ENCODE measurements around the gene GRK5.

GRK5 gene

DNA sequence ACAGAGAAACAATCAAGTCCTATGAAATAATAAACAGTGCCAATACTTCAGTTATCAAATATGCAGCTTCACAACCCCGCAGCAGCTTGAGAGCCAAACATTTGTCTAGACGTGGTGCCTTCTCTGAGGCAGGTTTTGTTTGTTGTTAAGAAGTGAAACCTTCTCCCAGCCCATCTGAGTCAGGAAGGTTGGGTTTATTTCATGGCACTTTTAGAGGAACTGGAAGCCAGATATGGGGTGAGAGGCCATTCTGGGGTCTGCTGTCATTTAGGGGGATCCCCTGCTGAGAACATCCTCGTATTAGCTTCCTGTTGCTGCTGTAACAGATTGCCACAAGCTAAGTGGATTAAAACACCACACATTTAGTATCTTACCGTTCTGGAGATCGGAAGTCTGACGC is 113.6 kb downstream of the GRK5 start:
- DNase-seq, result no peak

DNA sequence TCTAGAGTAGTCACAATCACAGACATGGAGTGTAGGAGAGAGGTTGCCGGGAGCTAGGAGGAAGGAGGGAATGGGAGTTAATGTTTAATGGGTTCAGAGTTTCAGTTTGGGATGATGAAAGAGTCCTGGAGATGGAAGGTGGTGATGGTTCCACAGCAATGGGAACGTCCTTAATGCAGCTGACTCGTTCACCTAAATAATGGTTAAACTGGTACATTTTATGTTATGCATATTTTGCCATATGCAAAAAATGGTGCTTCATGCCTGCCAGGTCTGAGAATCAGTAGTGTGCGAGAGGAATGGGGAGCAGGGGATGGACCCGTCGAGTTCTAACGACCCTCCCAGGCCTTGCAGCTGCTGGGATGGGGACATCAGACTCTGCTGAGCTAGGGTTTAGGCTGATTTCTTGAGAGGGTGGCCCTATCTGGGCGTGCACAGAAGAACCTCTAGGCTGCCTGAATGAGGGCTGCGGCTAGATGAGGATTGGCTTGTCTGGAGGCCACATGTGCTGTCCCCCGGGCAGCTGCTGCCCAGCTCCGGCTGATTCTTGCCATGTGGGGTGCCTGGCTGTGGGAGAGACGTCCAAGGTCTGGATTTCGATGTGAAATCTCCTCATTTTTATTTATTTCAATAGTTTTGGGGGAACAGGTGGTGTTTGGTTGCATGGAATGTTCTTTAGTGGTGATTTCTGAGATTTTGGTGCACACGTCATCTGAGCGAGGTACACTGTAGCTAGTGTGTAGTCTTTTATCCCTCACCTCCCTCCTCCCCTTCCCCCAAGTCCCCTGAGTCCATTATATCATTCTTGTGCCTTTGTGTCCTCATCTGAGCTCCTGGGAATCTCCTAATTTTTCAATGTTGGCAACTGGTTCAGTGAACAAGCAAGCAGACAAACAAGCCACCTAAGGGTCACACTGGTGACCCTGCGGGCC is 116.0 kb downstream of the GRK5 start:
- DNase-seq, result no peak

DNA sequence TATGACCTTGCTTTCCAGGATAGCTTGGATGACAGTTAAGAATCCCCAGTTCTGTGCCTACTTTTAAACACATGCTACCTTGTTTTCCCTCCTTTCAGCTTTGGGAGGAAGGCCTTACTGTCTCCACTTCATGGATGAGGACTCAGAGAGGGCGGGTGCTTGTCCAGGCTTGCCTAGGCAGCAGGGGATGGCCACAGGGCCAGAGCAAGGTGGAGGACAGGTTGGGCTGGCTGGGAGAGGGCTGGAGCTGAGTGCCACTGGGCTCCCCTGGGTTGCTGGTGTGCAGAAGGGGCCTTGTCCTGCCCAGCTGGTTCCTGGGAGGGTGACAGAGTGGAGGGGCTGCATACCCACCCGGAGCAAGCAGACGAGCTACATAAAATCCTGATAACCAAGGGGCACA is 117.8 kb downstream of the GRK5 start:
- no peak for DNase-seq

DNA sequence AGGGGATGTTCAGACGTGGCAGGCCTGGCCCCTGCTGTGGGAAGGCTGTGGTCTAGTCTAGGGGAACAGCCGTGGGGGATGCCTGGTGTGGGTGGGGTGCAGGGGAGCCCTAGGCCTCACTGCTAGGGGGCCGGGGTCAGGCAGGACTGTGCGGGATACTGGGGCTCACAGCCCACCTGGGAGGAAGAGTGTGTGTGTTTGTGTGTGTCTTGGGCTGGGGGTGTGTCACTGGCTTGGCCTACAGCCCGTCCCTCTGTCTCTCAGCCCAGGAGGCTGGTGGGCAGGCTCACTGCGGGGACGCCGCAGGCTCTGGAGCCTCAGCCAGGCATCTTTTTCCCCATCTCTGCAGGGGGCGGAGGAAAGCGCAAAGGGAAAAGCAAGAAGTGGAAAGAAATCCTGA is 118.8 kb downstream of the GRK5 start:
- DNase-seq, result no peak

DNA sequence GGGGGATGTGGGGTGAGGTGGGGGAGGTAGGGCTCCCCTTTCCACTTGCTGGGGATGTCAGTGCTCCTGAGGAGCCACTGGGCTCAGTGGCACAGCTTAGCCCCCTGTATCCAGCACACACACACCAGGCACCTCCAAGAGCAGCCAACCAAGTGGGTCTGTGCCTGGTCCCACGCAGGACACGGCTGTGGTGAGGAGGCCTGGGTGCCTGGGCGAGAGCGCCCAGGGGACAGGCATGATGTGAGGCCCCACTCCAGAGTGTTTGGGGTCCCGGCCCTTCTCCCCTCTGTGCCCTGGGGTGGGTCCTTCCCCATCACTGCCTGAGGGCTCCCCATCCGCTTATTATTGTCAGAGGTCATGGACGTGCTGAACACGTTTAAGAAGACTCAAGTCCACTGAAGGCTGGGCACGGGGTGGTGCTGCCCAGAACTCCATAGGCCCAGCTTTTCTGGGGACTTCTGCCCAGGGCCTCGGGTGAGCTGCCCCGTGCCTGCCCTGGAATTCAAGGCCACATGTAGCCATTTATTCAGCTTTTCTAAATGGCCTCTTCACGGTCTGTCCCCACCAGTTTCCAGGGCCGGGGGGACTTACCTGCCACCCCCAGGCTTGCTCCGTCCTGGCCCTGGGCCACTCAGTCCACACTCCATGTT is 119.8 kb downstream of the GRK5 start:
- DNase-seq, result no peak

DNA sequence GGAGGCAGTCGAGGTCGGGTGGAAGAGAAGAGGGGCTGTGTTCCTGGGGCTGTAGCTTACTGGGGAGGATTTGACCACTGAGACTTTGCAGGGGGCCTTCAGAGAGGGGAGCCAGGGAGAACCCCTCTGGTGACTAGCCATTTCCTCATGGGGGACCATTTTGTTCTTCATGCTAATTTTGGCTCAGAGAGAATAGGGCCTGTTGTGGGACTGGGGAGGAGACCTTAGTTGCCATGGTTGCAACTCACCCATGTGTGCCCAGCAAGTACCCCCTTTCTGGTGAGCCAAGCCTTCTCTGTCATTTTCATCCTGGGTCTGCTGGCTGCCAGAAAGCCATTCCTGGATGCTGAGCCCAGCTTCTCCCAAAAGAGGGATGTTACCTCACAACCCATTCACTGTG is 120.9 kb downstream of the GRK5 start:
- no peak for DNase-seq

DNA sequence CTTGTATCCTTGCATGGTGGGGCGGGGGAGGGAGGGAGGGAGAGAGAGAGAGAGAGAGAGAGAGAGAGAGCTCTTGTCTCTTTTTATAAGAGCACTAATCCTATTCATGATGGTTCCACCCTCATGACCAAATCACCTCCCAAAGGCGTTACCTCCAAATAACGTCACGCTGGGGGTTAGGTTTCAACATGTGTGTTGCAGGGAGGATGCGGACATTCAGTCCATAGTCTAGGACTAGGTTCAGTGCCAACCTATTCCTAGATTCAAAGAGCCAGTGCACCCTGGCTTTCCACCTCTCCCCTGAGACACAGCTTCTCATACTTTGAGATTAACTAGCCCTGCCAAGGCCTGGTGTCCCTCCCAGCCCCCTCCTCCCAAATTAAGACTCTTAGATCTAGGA is 123.0 kb downstream of the GRK5 start:
- no peak for DNase-seq

DNA sequence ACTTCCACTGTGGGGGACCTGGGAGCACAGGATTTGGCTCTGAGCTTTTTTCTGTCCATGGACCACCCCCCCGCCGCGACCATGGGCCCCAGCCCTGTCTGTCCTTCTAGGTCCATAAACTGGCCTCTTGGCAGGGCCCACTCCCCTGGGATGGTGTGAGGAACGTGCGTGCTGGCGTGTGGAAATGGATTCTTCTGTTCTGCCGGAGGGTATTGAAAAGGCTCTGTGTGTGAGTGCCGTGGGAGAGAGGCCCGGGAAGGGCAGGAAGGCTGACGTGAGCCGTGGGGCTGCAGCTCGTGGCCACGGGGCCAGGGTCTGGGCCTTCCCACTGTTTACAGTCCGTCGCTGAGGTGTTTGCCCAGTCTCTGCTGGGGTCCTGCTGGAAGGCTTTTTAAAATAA is 123.7 kb downstream of the GRK5 start:
- DNase-seq, result no peak

DNA sequence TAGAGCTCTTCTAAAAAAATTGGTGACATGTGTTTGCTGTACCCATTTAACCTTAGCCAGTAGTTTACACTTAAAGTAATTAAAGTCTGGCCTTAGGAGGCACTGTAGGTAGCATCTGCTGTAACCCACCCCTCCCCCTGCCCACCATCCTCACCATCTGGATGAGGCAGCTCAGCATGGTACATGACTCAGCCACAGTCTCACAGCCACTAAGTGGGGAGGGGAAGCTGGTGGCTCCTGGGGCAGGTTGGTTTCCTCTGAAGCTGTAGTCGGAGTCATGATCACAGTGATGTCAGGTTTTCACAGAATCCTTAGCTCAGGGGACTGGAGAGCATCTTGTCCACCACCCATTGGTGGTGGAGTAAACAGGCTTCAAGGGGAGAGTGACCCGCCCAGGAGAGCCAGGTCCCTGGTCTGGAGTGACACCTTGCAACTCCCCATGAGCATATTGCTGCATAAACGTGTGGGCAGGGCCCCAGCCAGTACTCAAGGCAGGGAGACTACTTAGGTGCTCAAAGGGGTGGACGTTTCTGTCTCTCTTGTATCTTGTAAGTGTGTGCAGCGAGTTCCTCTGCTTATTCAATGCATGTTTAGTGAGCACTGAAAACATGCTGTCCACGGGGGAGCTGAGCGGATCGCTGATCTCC is 125.9 kb downstream of the GRK5 start:
- peak; percentile 58 for DNase-seq

DNA sequence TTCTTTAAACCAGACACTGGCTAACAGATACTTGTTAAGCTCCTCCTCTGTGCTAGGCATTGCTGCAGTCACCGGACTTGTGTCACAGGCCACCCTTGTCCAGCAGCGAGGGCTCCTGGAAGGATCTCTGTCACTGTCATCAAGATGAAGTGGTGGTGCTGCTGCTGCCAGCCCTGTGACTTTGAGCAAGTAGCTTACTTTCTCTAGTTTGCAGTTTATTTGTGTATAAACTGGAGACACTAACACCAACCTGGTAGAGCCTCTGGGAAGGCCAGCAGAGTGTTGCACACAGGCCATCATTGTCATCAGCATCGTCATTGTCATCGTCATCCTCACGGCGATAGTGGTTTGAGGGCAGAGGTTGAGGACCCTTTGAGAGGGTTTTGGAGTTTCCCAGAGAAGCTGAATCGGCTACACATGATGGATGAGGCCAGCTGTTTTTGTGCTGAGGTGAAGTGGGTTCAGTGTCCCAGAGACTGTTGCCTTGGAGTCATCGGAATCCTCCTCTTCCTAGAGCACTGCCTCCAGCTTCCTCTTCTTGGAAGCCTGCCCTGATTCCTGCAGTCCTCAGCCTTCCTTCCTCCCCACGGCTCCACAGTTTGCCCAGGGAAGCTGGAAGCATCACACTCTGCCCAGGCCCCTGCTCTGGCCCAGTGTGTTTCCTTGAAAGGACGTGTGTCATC is 128.4 kb downstream of the GRK5 start:
- DNase-seq, result no peak

DNA sequence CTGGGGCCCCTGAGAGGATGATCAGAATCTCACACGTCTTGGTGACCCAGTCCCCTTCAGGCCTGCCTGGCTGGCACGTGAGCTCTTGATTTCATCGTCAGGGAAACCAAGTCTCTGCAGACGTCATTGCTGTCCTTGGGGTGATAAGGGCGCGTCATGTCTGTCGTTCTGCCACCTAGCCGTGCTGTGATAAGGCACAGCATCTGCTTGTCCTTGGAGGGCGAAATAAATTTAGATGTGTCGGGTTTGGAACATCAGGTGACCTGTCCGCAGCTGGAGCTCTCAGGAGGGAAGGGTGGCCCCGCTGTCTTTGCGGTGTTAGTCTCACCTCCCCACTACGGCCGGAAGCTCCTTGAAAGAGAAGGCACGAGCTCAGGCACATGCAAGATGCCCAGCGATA is 129.2 kb downstream of the GRK5 start:
- DNase-seq, result no peak

DNA sequence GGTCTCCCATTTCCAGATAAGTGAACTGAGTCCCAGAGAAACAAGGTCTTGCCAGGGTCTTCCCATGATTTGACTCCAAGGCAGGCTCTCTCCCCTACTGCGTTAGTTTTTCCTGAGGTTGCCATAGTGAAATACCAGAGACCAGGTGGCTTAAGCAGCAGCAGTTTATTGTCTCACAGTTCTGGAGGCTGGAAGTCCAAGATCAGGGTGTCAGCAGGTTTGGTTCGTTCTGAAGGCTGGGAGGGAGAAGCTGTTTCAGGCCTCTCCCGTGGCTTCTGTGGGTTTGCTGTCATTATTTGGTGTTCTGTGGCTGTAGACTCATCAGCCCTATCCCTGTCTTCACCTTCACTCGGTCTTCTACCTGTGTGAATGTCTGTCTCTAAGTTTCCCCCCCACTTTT is 129.9 kb downstream of the GRK5 start:
- no peak for DNase-seq

DNA sequence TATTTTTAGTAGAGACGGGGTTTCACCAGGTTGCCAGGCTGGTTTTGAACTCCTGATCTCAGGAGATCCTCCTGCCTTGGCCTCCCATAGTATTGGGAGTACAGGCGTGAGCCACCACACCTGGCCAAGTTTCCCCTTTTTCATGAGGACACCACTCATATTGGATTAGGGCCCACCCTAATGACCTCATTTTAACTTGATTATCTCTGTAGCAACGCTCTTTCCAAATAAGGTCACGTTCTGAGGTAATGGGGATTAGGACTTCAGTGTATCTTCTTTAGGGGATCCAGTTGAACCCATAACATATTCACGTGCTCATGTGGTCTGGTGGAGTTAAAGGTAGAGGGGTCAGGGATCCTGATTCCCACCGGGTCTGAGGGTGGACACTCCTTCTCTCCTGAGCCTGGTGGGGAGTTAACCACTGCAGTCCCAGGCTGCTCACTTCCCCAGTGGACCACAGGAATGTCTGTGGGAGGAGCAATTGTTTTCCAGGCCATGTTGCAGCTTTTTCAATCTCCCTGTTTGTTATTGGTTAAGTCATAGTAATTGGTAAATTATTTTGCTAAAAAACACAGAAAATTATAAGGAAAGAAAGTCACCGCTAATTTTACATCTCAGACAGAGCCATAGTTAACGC is 130.5 kb downstream of the GRK5 start:
- no peak for DNase-seq

DNA sequence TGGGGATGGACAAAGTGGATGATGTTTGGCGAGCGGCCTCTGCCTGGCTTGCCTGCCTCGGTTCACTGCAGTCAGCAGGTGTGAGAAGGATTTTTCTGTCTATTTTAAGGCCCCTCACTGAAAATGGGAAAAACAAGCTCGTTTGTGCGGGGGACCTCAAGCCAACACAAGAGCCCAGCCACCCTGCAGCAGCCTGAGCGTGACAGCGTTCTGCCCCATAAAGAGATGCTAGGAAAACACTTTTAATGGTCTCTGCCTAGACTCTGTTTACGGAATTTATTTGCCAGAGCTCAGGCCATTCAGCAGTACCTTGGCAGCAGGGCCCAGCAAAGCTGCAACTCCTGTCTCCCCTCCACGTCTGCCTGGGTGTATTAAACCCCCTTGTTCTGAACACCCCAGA is 131.7 kb downstream of the GRK5 start:
- no peak for DNase-seq

DNA sequence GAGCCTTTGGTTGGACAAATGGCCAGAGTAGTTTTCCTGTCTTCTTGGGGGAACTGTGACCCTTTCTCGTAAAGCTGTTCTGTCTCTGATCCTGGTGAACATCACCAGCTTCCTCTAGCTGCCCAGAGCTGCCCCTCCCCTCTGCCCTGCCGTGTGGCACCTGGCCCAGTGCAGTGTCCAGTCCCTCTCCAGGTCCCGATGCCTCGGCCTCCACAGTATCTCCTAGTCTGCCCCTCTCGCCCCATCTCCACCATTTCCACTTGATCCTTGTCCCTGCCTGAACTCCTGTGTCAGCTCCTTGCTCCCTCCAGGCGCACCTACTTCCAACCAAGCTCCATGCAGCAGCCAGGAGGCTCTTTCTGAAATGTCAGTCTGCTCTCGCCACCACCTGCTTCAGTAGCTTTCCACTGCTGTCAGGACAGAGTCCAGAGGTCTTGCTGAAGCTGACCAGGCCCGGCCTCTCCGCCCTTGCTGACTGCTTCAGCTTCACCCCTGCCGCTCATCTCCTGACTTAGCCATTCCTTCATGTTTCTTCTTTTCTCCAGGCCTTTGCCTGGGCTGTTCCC is 133.6 kb downstream of the GRK5 start:
- DNase-seq, result no peak

DNA sequence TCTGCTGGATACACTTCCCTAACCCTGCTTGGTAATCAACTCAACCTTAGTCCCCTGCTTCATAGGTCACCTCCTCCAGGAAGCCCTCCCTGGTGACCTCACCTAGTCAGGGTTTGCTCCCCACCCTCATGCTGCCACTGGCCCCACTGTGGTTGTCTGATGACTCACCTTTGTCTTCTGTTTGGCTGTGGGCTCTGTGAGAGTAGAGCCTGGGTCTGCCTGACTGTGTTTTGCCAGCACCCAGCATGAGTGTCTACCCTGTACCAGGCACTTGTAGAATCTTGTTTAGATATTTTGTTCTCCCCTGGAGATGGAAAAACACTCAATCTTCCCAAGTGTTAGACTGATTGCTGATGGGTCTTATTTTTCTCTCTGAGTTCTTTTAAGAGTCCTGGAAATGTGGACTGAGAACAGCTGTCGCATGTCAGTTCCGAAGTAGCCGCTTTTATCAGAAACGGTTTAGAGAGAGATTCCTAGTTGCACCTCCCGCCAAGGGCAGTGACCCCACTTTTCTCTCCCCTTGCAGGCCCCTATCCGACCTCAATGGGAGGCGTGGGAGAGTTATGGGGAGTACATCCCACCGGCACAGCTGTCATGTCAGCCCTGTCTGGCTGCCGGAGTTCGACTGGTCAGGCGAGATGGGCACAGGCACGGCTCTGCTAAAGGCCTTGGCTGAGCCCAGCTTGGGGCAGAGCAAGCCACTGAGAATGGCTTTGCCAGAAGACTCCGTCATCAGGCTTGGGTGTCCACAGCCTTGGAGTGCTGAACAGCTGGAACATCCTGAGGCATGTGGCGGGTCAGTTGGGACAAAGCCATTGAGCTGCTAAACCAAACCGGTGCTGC is 134.3 kb downstream of the GRK5 start:
- peak; percentile 34 to 37 for DNase-seq

DNA sequence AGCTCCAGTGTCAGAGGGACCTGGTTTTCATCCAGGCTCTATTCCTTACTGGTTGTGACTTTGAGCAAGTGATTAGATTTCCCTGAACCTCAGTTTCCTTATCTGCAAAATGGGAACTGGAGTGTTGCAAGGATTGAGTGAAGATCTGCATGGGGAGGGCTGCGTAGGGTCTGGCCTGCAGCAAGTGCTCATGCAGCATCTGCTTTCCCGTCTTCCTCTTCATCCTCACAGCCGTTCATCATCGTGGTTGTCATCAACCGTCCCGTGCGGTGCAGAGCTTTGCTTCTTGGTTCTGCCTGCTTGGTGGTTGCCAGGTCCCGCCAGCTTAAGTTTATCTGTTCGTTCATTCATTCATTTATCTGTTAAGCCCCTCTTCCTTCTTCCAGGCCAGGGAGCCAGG is 135.0 kb downstream of the GRK5 start:
- no peak for DNase-seq

DNA sequence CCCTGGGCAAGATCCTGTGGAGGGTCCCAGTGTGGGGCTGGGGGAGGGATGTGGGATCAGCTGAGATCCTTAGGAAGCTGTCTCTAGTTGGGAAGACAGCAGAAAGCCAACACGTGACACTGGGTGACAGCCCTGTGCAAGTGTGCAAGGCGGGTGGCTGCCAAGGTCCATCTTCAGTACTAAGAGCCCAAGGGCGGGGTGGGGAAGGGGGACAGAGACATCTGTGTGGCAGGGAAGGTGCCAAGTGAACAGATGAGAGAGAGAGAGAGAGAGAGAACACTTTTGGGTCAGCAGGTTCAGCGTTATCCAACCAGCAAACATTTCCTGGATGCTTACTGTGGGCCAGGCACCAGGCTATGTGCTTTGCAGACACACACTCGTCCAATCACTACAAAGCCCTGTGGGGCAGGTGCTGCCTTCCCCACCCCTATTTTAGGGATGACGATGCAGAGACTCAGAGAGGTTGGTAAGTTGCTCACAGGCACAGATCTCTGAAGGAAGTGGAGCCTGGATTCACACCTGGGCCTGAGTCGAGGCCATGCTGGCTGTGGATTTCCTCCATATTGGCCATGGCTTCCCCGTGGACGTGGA is 135.7 kb downstream of the GRK5 start:
- DNase-seq, result no peak

DNA sequence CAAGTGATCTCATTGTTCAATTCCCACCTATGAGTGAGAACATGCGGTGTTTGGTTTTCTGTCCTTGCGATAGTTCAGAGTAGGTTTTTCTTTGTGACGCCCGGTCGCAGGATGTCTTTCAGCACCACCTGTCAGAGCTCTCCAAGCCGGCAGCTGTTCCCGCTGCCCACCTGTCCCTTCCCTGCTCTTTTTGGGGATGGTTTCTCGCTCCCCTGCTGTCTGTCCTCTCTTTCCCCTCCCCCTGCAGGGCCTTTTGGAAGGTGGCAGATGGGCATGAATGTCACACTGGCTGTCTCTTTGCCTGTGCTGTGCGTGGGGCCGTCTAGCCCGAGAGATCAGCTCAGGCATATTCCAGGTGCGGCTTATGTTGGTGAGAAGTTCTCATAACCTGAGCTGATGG is 137.0 kb downstream of the GRK5 start:
- DNase-seq, result no peak

DNA sequence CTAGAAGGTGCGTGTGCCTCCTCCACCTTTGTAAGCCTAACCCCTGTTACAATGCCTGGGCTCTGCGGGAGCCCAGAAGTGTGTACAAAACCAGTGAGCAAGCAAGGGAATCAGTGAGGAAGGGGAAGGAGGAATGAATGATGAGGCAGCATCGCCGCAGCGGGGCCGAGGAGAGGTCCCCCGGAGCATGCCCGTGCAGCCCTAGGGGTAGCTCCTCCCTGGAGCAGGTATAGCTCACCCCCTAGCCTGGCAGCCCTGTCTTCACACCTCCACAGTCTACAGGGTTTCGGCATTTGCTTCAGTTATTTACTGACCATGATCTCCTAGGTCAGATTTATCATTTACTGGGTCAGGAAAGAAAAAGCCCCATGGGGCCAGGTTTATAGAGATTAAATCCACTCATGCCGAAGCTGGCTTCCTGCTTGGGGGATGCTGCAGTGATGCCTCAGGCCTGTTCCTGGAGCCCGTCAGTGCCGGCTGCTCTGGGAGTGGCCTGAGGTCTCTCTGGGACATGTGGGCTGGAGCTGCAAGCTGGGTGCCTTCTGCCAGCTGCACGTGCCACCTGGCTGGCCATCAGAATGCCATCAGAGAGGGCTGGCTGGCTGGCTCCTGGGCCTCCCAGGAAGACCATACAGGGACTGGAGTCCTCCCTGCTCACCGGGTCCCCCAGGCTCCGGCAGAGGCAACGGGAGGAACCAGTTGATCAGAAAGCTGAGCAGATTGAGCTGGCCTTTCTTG is 138.9 kb downstream of the GRK5 start:
- DNase-seq, result no peak

All from activated CD4-positive, alpha-beta T cell treated with anti-CD3 and anti-CD28 coated beads, Interleukin-2, amount 50 U/mL, for 4 hours (primary cell).